IMR-90 (cell line): Measurements from ENCODE around the gene SFT2D3. TPM values are rescaled to one million over a fixed set of nuclear protein-coding genes. Genes with fewer than 3 reads are reported as not detected.

Experiments used
- ATAC-seq: fragments of 200-7000 bp; cut with Tn5 transposase; 2 replicates; pipeline ENCODE4 v1.9.1; 2020; ENCODE audit warnings: low read depth, mild to moderate bottlenecking, moderate library complexity
- BruUV-seq: library from RNA; stranded (reverse); fragments of 400-500 nt; replicated peaks from 2 replicates; lab custom pipeline; 2021; lab: Mats Ljungman, UMichigan
- CTCF ChIA-PET: fragments of 300-600 bp; formaldehyde crosslinking; extraction: SDS; loops from one replicate; lab custom pipeline; 2021; ENCODE audit warnings: antibody characterized with exemption; lab: Yijun Ruan, JAX
- POLR2A ChIA-PET: fragments of 300-600 bp; sonication (Branson Sonifier 250); formaldehyde crosslinking; loops from one replicate; lab custom pipeline; 2022; ENCODE audit warnings: antibody characterized with exemption; ENCODE audit not compliant: unreplicated experiment; lab: Charles Lee
- DNase-seq: peaks from one replicate; pipeline ENCODE4 v3.0.0; 2013
- H2AFZ ChIP-seq: replicated peaks from 2 replicates; pipeline ENCODE3; 2013; ENCODE audit warnings: low read length, mild to moderate bottlenecking; ENCODE audit not compliant: poor library complexity
- H2AK5ac ChIP-seq: 2 replicates; pipeline ENCODE4 v1.6.1; 2013; ENCODE audit warnings: low read depth, low read length, inconsistent platforms
- H2AK9ac ChIP-seq: replicated peaks from 2 replicates; pipeline ENCODE3; 2013; ENCODE audit warnings: mild to moderate bottlenecking, low read depth, low read length, moderate library complexity; ENCODE audit not compliant: poor library complexity
- H2BK120ac ChIP-seq: 2 replicates; pipeline ENCODE4 v1.6.1; 2013; ENCODE audit warnings: low read depth, low read length, inconsistent platforms
- H2BK15ac ChIP-seq: 3 replicates; pipeline ENCODE4 v1.6.1; 2013; ENCODE audit warnings: low read depth, low read length, inconsistent platforms
- H2BK20ac ChIP-seq: 2 replicates; pipeline ENCODE4 v1.6.1; 2013; ENCODE audit warnings: low read depth, mild to moderate bottlenecking, inconsistent platforms, low read length, moderate library complexity
- H2BK5ac ChIP-seq: 2 replicates; pipeline ENCODE4 v1.6.1; 2013; ENCODE audit warnings: mild to moderate bottlenecking, low read depth, low read length, inconsistent platforms; ENCODE audit not compliant: poor library complexity, severe bottlenecking
- H3K14ac ChIP-seq: replicated peaks from 2 replicates; pipeline ENCODE4 v1.6.1; 2013; ENCODE audit warnings: low read depth, low read length, inconsistent platforms
- H3K18ac ChIP-seq: 2 replicates; pipeline ENCODE4 v1.6.1; 2013; ENCODE audit warnings: low read depth, low read length, control low read depth
- H3K23ac ChIP-seq: 2 replicates; pipeline ENCODE4 v1.6.1; 2013; ENCODE audit warnings: low read depth, low read length, inconsistent platforms
- H3K27ac ChIP-seq: 2 replicates; pipeline ENCODE4 v1.5.1; 2013; ENCODE audit warnings: mild to moderate bottlenecking, control low read depth, low read length; ENCODE audit not compliant: insufficient read depth
- H3K27me3 ChIP-seq: 2 replicates; pipeline ENCODE4 v1.6.1; 2013; ENCODE audit warnings: low read length; ENCODE audit not compliant: control insufficient read depth, insufficient read depth
- H3K36me3 ChIP-seq: 2 replicates; pipeline ENCODE4 v1.6.1; 2013; ENCODE audit warnings: low read length, mixed read lengths; ENCODE audit not compliant: control insufficient read depth, insufficient read depth
- H3K4ac ChIP-seq: 2 replicates; pipeline ENCODE4 v1.6.1; 2013; ENCODE audit warnings: low read depth, low read length, inconsistent platforms
- H3K4me1 ChIP-seq: 2 replicates; pipeline ENCODE4 v1.6.1; 2013; ENCODE audit warnings: low read length, mixed read lengths; ENCODE audit not compliant: control insufficient read depth, insufficient read depth
- H3K4me2 ChIP-seq: 2 replicates; pipeline ENCODE4 v1.6.1; 2013; ENCODE audit warnings: low read depth, mild to moderate bottlenecking, control low read depth, low read length, moderate library complexity
- H3K4me3 ChIP-seq: 2 replicates; pipeline ENCODE4 v1.5.1; 2013; ENCODE audit warnings: low read depth, mild to moderate bottlenecking, control low read depth, low read length, moderate library complexity; ENCODE audit not compliant: insufficient read depth
- H3K56ac ChIP-seq: 2 replicates; pipeline ENCODE4 v1.6.1; 2013; ENCODE audit warnings: low read length, inconsistent platforms; ENCODE audit not compliant: insufficient read depth; ENCODE audit errors: extremely low read depth
- H3K79me1 ChIP-seq, 2 experiments: 2 replicates each; pipeline ENCODE4 v1.6.1; 2013; ENCODE audit warnings: low read length in 2 of 2, inconsistent platforms in 1 of 2, low read depth in 1 of 2
- H3K9ac ChIP-seq: 2 replicates; pipeline ENCODE4 v1.6.1; 2013; ENCODE audit warnings: low read depth, low read length, control low read depth
- H3K9me1 ChIP-seq: 2 replicates; pipeline ENCODE4 v1.6.1; 2013; ENCODE audit warnings: low read length, inconsistent platforms; ENCODE audit not compliant: insufficient read depth
- H3K9me3 ChIP-seq: 2 replicates; pipeline ENCODE4 v1.6.1; 2013; ENCODE audit warnings: low read length; ENCODE audit not compliant: control insufficient read depth, insufficient read depth
- H4K20me1 ChIP-seq: 2 replicates; pipeline ENCODE4 v1.6.1; 2013; ENCODE audit warnings: low read length, inconsistent platforms; ENCODE audit not compliant: insufficient read depth
- H4K5ac ChIP-seq: 2 replicates; pipeline ENCODE4 v1.6.1; 2013; ENCODE audit warnings: mild to moderate bottlenecking, low read depth, low read length, control low read depth
- H4K8ac ChIP-seq, 2 experiments: 2 replicates each; pipeline ENCODE4 v1.6.1; 2013; ENCODE audit warnings: low read depth in 2 of 2, low read length in 2 of 2, control low read depth in 1 of 2, inconsistent platforms in 1 of 2
- H4K91ac ChIP-seq: 2 replicates; pipeline ENCODE4 v1.6.1; 2013; ENCODE audit warnings: low read depth, low read length, inconsistent platforms; ENCODE audit not compliant: insufficient read depth
- FOS ChIP-seq: fragments of 150-350 bp; IDR thresholded peaks from 2 replicates; pipeline ENCODE4 v1.6.1; 2016; ENCODE audit warnings: low read depth, low read length
- POLR2A ChIP-seq: IDR thresholded peaks from 2 replicates; pipeline ENCODE4 v1.6.1; 2012; ENCODE audit warnings: mild to moderate bottlenecking, low read depth, low read length
- SMC3 ChIP-seq: fragments of 150-350 bp; IDR thresholded peaks from 2 replicates; pipeline ENCODE4 v1.6.1; 2016; ENCODE audit warnings: low read depth, mild to moderate bottlenecking, antibody characterized with exemption, low read length, moderate library complexity
- WGBS, 2 experiments: methylation state at CpG; one replicate each; pipeline versions ENCODE4 v1.1.5 to v1.1.7; 2013; ENCODE audit warnings: missing lambda C conversion rate in 2 of 2; ENCODE audit not compliant: insufficient read length in 1 of 2; ENCODE audit errors: extremely low coverage in 2 of 2; 5-methylcytosine and 5-hydroxymethylcytosine counted together
- dilution Hi-C: fragments of 300-500 bp; cut with HindIII; formaldehyde crosslinking; loops from one replicate; pipeline ENCODE4 v1.14.3; 2018; ENCODE audit warnings: low sequenced_read_pairs; ENCODE audit not compliant: unreplicated experiment
- in situ Hi-C: fragments of 300-500 bp; cut with MboI; formaldehyde crosslinking; loops from 3 replicates; pipeline ENCODE4 v1.14.3; 2019; ENCODE audit warnings: low sequenced_read_pairs, inconsistent platforms, mixed read lengths
- intact Hi-C: fragments of 100-400 bp; cut with micrococcal nuclease; formaldehyde crosslinking; loops from 2 replicates; pipeline ENCODE4 v1.10.0; 2022
- polyA plus RNA-seq, 3 experiments: library from polyadenylated mRNA; depleted of rRNA; stranded (reverse); fragments of >200 nt; gene quantifications; 2 replicates each; pipeline ENCODE4 v1.2.3, GENCODE V29; 2012; ENCODE audit warnings: low replicate concordance in 1 of 3
- total RNA-seq: library from RNA; depleted of rRNA; stranded (reverse); fragments of >200 nt; gene quantifications from 2 replicates; pipeline ENCODE4 v1.2.3, GENCODE V29; 2012

SFT2D3 gene
- total and polyA plus RNA-seq, 2 of the 4 experiments (the other 2 are of a cell fraction), result 2.5 to 3.1 TPM

GRCh38 chr2:127718271-127718670 lies 17.0 kb downstream of the SFT2D3 start:
- ChIA-PET POLR2A (no interaction called here), CTCF (interaction anchor here (1.0 kb wide), 1 partner anchor 32 kb away, joined by 4 read pairs; no protein-coding TSS in a partner anchor)
- DNase-seq (no peak), ATAC-seq (no peak)
- Histone ChIP-seq H3K23ac (no peak overlapping the region), H3K36me3 (peaks cover 33% of the 10 kb centered on the region), H3K79me1 (peaks cover 0 to 5% of the 10 kb centered on the region in 2 experiments; a peak in 1 of 4 replicates), H3K56ac (no peak overlapping the region), H3K9me1 (peaks cover 5% of the 10 kb centered on the region; the same call in 1 of the 2 replicates), H3K27ac (no peak overlapping the region), H2BK120ac (no peak overlapping the region), H3K14ac (no peak overlapping the region), H2AK5ac (no peak overlapping the region), H2AFZ (no peak overlapping the region), H4K20me1 (no peaks in the 10 kb centered on the region), H3K9ac (no peak overlapping the region), H4K8ac (no peak overlapping the region), H2BK5ac (no peak overlapping the region), H3K4me2 (no peak overlapping the region), H2BK20ac (no peak overlapping the region), H3K27me3 (no peaks in the 10 kb centered on the region), H3K4me1 (peaks cover 1% of the 10 kb centered on the region; the same call in 1 of the 2 replicates), H4K5ac (no peak overlapping the region), H4K91ac (no peak overlapping the region), H2BK15ac (no peak overlapping the region), H3K4me3 (no peak overlapping the region), H3K18ac (no peak overlapping the region), H3K9me3 (no peaks in the 10 kb centered on the region), H3K4ac (no peak overlapping the region), H2AK9ac (no peak overlapping the region)
- TF ChIP-seq SMC3, result no peak
- TF ChIP-seq FOS, result no peak
- no peak for TF ChIP-seq POLR2A
- intact Hi-C loops (no loop called here), dilution Hi-C loops (no loop called here), in situ Hi-C loops (no loop called here)
- 100% methylated on average over 2 of the region's 4 CpGs; no CpG with 5 or more reads in 1 of the 2 experiments for WGBS, 2 experiments
- no TSS peak for BruUV-seq
